Activated CD4-positive, alpha-beta T cell treated with anti-CD3 and anti-CD28 coated beads for 4 hours (primary cell): ENCODE data around the gene SRD5A3.
"Not testable (repeated sequence)": the region's sequence is repeated elsewhere in the genome, so short reads cannot be mapped to it uniquely, and the experiment has no call there.

ENCODE experiments used
- DNase-seq, 2 donors: peaks; one replicate each; pipeline ENCODE4 v3.0.0-alpha.2; 2020

Gene SRD5A3

GRCh38 chr4:55347610-55348228 lies 1.7 kb downstream of the SRD5A3 start:
- no peak for DNase-seq

GRCh38 chr4:55348466-55348865 lies 2.4 kb downstream of the SRD5A3 start:
- no peak for DNase-seq

GRCh38 chr4:55350870-55351269 lies 4.8 kb downstream of the SRD5A3 start:
- not testable (repeated sequence) for DNase-seq

- DNase-seq: no peak
These were observed 5.8 kb downstream of the SRD5A3 start for GRCh38 chr4:55351824-55352223.

DNA sequence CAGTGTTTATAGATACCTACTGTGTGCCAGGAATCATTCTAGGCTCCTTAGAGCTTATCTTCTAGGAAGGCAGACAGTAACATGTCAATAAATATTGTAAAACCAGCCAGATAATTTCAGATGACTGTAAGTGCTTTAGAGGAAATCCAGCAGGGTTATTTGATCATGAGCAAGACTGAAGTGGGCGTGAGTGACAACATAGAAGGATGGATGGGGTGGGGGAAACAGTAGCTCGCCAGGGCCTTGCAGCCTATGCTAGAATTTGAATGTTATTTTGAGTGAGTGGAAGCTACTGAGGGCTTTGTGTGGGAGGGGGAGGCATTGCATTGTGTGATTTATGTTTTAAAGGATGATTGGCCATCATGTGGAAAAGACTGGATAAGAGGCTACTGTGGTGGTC lies 6.7 kb downstream of the SRD5A3 start:
- DNase-seq: no peak

DNA sequence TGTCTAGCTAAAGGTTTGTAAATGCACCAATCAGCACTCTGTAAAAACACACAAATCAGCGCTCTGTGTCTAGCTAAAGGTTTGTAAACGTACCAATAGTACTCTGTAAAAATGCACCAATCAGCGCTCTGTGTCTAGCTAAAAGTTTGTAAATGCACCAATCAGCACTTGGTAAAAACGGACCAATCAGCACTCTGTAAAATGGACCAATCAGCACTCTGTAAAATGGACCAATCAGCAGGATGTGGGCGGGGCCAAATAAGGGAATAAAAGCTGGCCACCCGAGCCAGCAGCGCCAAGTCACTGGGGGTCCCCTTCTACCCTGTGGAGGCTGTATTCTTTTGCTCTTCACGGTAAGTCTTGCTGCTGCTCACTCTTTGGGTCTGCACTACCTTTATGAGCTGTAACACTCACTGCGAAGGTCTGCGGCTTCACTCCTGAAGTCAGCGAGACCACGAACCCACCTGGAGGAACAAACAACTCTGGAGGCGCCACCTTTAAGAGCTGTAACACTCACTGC lies 7.2 kb downstream of the SRD5A3 start:
- not testable (repeated sequence) for DNase-seq

DNA sequence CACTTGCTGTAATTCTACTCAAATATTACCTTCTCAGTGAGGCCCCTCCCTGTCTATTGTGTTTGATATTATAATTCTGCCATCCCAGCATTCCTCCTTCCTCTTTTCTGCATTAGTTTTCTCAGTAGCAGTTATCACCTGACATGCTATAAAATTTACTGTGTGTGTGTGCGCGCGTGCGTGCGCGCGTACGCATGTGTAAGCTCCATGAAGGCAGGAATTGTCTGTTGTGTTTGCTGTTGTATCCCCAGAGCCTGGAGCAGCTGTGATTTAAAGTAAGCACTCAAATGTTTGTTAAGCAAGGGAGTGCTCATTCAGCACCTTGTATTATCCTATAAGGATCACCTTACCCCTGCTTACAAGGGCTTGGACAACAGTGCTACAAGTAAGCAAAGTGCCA lies 8.6 kb downstream of the SRD5A3 start:
- DNase-seq: no peak

GRCh38 chr4:55355555-55355954 lies 9.5 kb downstream of the SRD5A3 start:
- DNase-seq: no peak

- DNase-seq: no peak
These were observed 11.0 kb downstream of the SRD5A3 start for GRCh38 chr4:55356991-55357461.

DNA sequence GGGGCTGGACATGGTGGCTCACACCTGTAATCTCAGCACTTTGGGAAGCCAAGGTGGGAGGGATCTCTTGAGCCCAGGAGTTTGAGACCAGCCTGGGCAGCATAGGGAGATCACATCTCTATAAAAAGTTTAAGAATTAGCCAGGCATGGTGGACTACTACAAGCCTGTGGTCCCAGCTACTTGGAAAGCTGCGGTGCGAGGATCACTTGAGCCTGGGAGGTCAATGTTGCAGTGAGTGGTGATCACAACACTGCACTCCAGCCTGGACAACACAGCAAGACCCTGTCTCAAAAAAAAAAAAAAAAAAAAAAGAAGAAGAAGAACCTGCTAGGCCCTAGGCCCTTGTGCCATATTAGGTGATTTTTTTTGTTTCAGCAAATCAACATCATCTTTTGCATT lies 12.2 kb downstream of the SRD5A3 start:
- no peak for DNase-seq

- DNase-seq: no peak
These were observed 12.6 kb downstream of the SRD5A3 start for GRCh38 chr4:55358668-55359067.

DNA sequence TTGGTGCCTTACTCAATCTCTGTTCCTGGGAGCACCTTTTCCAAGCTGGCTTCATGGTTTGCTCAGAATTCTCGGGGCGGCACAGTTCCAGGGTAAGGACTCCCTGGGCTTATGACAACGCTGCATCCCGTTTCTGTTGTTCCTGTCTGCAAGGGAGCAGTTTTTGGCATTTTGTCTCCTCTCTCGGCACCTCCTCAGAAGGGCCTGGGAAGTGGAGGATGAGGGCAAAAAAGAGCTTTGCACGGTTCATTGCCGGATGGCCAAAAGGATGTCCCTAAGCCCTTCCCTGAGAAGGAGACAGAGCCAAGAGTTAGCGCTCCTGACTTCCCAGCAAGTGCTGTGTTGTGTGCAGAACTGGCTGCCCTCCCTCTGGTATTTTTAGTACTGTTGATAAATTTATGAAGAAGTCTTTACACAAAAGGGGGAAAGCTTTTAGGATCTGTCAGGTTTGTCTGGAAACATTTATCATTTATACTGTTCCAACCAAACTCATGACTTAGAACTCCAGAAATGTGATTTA lies 13.4 kb downstream of the SRD5A3 start:
- DNase-seq: no peak

DNA sequence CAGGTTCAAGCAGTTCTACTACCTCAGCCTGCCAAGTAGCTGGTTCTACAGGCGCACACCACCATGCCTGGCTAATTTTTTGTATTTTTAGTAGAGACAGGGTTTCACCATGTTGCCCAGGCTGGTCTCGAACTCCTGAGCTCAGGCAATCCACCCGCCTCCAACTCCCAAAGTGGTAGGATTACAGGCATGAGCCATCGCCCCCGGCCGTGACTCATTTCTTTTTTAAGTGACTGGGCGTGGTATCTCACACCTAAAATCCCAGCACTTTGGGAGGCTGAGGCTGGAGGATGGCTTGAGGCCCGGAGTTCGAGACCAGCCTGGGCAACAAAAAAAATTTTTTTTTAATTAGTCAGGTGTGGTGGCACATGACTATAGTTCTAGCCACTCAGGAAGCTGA lies 16.9 kb downstream of the SRD5A3 start:
- DNase-seq: not testable (repeated sequence)

- DNase-seq: no peak
These were observed 17.8 kb downstream of the SRD5A3 start for GRCh38 chr4:55363691-55364351.

- DNase-seq: no peak
These were observed 18.8 kb downstream of the SRD5A3 start for GRCh38 chr4:55364691-55365344.

- DNase-seq: no peak
These were observed 19.3 kb downstream of the SRD5A3 start for GRCh38 chr4:55365345-55365728.

DNA sequence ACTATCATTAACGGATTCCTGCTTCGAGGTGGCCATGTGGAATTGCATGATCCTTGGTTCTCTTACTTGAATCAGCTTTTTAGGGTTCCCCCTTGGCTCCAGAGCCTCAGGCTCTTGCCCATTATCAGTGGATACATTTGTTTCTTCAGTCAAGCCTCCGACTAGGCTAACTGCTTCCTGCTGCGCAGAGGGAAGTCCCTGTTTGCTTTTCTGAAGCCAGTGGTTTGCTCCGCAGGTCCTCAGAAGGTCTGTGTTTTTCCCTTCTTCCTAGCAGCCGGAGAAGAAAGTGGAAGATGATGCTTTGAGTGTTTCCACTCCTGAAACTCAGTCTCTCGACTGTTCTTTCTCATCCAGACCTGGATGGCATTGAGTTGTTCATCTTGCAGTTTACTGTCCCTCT lies 20.6 kb downstream of the SRD5A3 start:
- no peak for DNase-seq

DNA sequence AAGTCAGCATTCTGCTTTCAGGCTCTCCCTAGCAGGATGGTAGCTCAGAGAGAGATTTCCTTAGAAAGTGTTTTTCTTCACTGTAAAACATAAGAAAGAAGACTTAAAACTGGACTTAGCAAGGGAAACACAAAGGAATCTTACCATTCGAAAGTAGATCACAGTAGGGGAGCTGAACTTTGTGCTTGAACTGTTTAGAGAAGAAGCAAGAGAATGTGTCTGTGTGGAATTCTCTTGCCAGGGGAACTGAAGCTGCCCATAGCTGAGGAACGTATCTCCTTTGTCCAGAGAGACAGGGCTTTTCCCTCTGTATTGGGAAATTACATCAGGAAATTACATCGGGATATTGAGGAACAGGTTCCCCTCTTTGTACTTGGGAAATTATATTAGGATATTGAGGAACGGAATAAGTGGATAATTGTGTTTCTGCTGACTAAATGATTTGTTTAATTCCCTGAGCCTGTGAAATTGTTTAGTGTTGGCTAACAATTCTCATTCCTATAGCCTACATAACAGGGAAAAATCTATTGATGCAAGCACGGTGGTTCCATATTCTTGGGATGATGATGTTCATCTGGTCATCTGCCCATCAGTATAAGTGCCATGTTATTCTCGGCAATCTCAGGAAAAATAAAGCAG lies 21.2 kb downstream of the SRD5A3 start:
- DNase-seq: no peak

DNA sequence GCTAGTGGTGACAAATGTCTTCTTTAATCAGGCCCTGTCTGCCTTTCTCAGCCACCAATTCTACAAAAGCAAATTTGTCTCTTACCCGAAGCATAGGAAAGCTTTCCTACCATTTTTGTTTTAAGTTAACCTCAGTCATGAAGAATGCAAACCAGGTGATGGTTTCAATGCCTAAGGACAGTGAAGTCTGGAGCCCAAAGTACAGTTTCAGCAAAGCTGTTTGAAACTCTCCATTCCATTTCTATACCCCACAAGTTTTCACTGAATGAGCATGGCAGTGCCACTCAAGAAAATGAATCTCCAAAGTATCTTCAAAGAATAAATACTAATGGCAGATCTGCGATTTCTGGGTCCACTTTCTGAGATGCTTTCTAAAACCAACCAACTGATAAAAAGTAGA lies 23.9 kb downstream of the SRD5A3 start:
- DNase-seq: no peak

DNA sequence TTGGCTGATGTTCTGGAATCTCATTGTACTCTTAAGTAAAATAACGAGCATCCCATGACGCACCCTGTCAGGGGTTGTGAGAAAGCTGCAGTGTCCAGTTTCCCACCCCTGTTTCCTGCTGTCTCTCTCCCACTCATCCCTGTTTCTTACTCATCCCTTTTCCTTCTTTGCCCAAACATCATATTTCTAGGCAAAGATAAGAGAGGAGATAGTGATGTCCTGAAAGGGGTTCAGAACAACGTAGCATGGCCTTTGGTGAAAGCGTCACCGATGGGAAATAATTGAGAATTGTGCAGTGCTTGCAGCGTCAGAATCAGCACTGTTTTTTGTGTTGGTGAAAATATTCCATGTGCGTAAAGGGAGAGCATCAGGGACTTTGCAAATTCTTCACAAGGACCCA lies 26.2 kb downstream of the SRD5A3 start:
- no peak for DNase-seq

DNA sequence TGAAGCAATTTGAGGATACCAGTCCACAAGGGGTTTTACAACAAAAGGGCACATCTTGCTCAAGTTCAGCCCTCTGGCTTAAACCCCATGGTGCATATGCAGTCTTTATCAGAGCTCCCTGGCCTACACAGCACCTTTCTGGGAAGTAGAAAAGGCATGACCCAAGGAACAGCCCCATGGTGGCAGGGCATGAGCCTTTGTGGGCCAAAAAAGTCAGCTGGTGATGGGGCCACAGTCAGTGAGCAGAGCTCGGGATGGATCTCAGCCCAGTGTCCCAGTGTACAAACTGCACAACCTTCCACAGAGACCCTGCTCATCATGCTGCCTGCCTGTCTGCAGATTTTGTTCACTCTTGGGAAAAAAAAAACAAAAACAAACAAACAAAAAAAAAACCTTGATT lies 27.4 kb downstream of the SRD5A3 start:
- no peak for DNase-seq

- no peak for DNase-seq
These were observed 30.7 kb downstream of the SRD5A3 start for GRCh38 chr4:55376698-55377097.
